Measurements from ENCODE around the gene GPC1.

- TF ChIP-seq CTCF (IDR thresholded peaks at IDR 0.05; ENCODE audit: poor library complexity) (no peak), EZH2 (IDR thresholded peaks at IDR 0.05; ENCODE audit: borderline replicate concordance) (no peak), EZH2phosphoT487 (IDR thresholded peaks at IDR 0.05; ENCODE audit: low read depth, severe bottlenecking, unreplicated experiment) (no peak)
Measured at GRCh38 chr2:240398661-240399267, 36.7 kb upstream of the GPC1 start.
